ENCODE results near the gene TENM3. TPM values are rescaled to one million over a fixed set of nuclear protein-coding genes. Genes with fewer than 3 reads are reported as not detected.

The TENM3 gene
- total RNA-seq, 1 experiment from 2014 or later = 0.87 TPM

DNA sequence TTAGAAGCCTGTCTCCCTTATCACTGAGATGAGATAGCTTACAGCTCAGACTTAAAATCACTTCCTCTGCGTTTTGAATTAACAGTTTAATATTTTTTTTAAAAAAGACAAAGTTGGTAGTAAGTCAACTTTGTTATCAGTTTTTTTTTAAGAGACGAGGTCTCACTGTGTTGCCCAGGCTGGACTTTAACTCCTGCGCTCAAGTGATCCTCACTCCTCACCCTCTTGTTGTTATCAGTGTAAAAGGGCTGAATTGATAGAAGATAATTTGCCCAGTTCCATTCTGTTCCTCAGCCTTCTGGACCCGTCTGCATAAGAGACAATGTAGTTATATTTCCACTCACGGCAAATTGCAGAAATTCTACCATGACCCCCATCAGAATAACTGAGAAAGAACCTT lies 428.5 kb downstream of the TENM3 start:
- no peaks in the 10 kb centered on the region for H4K20me1 ChIP-seq (ENCODE audit: low read length)
- H3F3A ChIP-seq (ENCODE audit: low read length, unreplicated experiment) = no peaks in the 10 kb centered on the region
- H3K4me3 ChIP-seq (ENCODE audit: low read length) = no peak overlapping the region
- no peak overlapping the region for H3K4me2 ChIP-seq (ENCODE audit: low read length)
- BruUV-seq (replicated peaks) = no TSS peak
- H3K9me2 ChIP-seq (replicated peaks; ENCODE audit: low read length) = no peaks in the 10 kb centered on the region
- intact Hi-C loops (cut with micrococcal nuclease) = no loop called here
- no peak overlapping the region for H2AFZ ChIP-seq (ENCODE audit: low read length)
- H3K27ac ChIP-seq (ENCODE audit: low read length) = no peak overlapping the region
- no peak for DNase-seq
- no peaks in the 10 kb centered on the region for H3K27me3 ChIP-seq (ENCODE audit: low read length)
- H3K79me2 ChIP-seq (ENCODE audit: low read length) = no peaks in the 10 kb centered on the region
- ChIA-PET CTCF (no interaction called here), POLR2A (ENCODE audit: unreplicated experiment) (no interaction called here)
- no peaks in the 10 kb centered on the region for H3K4me1 ChIP-seq (ENCODE audit: insufficient read depth, low read length)
- H3K9me3 ChIP-seq (ENCODE audit: low read length) = no peaks in the 10 kb centered on the region
- no peak overlapping the region for H3K9ac ChIP-seq (ENCODE audit: low read length)
- TF ChIP-seq CTCF (conservative IDR thresholded peaks at IDR 0.05; ENCODE audit: low read depth, low read length) (no peak), EZH2 (IDR thresholded peaks at IDR 0.05; ENCODE audit: low read length, unreplicated experiment) (no peak), EZH2phosphoT487 (IDR thresholded peaks at IDR 0.05; ENCODE audit: borderline replicate concordance, low read length) (no peak)
- no peaks in the 10 kb centered on the region for H3K36me3 ChIP-seq (ENCODE audit: low read depth, low read length)
- ATAC-seq = no peak

DNA sequence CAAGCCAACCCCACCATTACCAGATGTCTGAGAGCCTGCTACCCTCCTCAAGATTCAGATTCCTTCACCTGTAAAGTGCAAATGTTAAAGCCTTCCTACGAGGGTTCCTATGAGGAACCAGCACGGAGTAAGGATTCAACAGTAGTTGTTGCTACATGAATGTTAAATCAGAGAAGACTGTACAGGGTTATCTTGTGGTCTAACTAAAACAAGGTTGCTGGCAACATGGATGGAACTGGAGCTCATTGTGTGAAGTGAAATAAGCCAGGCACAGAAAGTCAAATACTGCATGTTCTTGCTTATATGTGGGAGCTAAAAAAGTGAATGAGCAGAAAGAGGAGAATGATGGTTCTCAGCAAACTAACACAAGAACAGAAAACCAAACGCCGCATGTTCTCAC lies 435.4 kb downstream of the TENM3 start:
- no peak overlapping the region for H2AFZ ChIP-seq (ENCODE audit: low read length)
- intact Hi-C loops (cut with micrococcal nuclease) = no loop called here
- no peak overlapping the region for H3K27ac ChIP-seq (ENCODE audit: low read length)
- no peak overlapping the region for H3K4me3 ChIP-seq (ENCODE audit: low read length)
- no peaks in the 10 kb centered on the region for H3K9me2 ChIP-seq (replicated peaks; ENCODE audit: low read length)
- TF ChIP-seq EZH2phosphoT487 (IDR thresholded peaks at IDR 0.05; ENCODE audit: borderline replicate concordance, low read length) (no peak), EZH2 (IDR thresholded peaks at IDR 0.05; ENCODE audit: low read length, unreplicated experiment) (no peak), CTCF (conservative IDR thresholded peaks at IDR 0.05; ENCODE audit: low read depth, low read length) (no peak)
- no peak overlapping the region for H3K4me2 ChIP-seq (ENCODE audit: low read length)
- no peaks in the 10 kb centered on the region for H3K4me1 ChIP-seq (ENCODE audit: insufficient read depth, low read length)
- H3F3A ChIP-seq (ENCODE audit: low read length, unreplicated experiment) = no peaks in the 10 kb centered on the region
- H3K9ac ChIP-seq (ENCODE audit: low read length) = no peak overlapping the region
- ChIA-PET POLR2A (ENCODE audit: unreplicated experiment) (no interaction called here), CTCF (no interaction called here)
- no peaks in the 10 kb centered on the region for H3K9me3 ChIP-seq (ENCODE audit: low read length)
- no peaks in the 10 kb centered on the region for H3K27me3 ChIP-seq (ENCODE audit: low read length)
- H3K36me3 ChIP-seq (ENCODE audit: low read depth, low read length) = no peaks in the 10 kb centered on the region
- DNase-seq (no peak), ATAC-seq (no peak)
- no peaks in the 10 kb centered on the region for H3K79me2 ChIP-seq (ENCODE audit: low read length)
- H4K20me1 ChIP-seq (ENCODE audit: low read length) = no peaks in the 10 kb centered on the region
- no TSS peak for BruUV-seq (replicated peaks)

DNA sequence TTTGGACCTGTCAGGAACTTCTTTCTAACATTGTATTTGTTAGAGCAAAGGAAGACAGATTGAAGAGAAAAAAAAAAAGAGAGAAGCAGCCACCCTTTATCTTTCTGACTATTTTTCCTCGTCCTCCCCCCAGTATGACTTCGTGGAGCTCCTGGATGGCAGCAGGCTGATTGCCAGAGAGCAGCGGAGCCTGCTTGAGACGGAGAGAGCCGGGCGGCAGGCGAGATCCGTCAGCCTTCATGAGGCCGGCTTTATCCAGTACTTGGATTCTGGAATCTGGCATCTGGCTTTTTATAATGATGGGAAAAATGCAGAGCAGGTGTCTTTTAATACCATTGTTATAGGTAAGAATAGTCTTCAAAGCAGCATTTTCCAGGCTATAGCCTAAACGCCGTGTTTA lies 436.3 kb downstream of the TENM3 start:
- POLR2A ChIA-PET (ENCODE audit: unreplicated experiment) = no interaction called here
- H3K27ac ChIP-seq (ENCODE audit: low read length) = no peak overlapping the region
- H3K9me2 ChIP-seq (replicated peaks; ENCODE audit: low read length) = no peaks in the 10 kb centered on the region
- CTCF ChIA-PET = no interaction called here
- no peak overlapping the region for H3K4me3 ChIP-seq (ENCODE audit: low read length)
- no peaks in the 10 kb centered on the region for H3K9me3 ChIP-seq (ENCODE audit: low read length)
- TF ChIP-seq EZH2phosphoT487 (IDR thresholded peaks at IDR 0.05; ENCODE audit: borderline replicate concordance, low read length) (no peak), CTCF (conservative IDR thresholded peaks at IDR 0.05; ENCODE audit: low read depth, low read length) (no peak), EZH2 (IDR thresholded peaks at IDR 0.05; ENCODE audit: low read length, unreplicated experiment) (no peak)
- no peak overlapping the region for H3K4me2 ChIP-seq (ENCODE audit: low read length)
- no peaks in the 10 kb centered on the region for H3F3A ChIP-seq (ENCODE audit: low read length, unreplicated experiment)
- no peak overlapping the region for H2AFZ ChIP-seq (ENCODE audit: low read length)
- no peaks in the 10 kb centered on the region for H4K20me1 ChIP-seq (ENCODE audit: low read length)
- intact Hi-C loops (cut with micrococcal nuclease) = no loop called here
- no peaks in the 10 kb centered on the region for H3K79me2 ChIP-seq (ENCODE audit: low read length)
- H3K36me3 ChIP-seq (ENCODE audit: low read depth, low read length) = no peaks in the 10 kb centered on the region
- ATAC-seq (no peak), DNase-seq (no peak)
- H3K4me1 ChIP-seq (ENCODE audit: insufficient read depth, low read length) = no peaks in the 10 kb centered on the region
- BruUV-seq (replicated peaks) = no TSS peak
- no peak overlapping the region for H3K9ac ChIP-seq (ENCODE audit: low read length)
- no peaks in the 10 kb centered on the region for H3K27me3 ChIP-seq (ENCODE audit: low read length)
